ENCODE data around the gene TCF12.

The TCF12 gene

GRCh38 chr15:57217778-57218598, 299.5 kb downstream of the TCF12 start:
- DNase-seq (ENCODE audit: low read depth in 2 of 2), result no peak

- DNase-seq (ENCODE audit: low read depth in 2 of 2), result no peak
Measured at GRCh38 chr15:57218826-57219576, 300.6 kb downstream of the TCF12 start.

- DNase-seq (ENCODE audit: low read depth in 2 of 2), result no peak
Measured at GRCh38 chr15:57220205-57220604, 301.8 kb downstream of the TCF12 start.

- DNase-seq (ENCODE audit: low read depth in 2 of 2), result no peak
Measured at GRCh38 chr15:57221134-57221533, 302.7 kb downstream of the TCF12 start.

- DNase-seq (ENCODE audit: low read depth in 2 of 2), result no peak
Measured at GRCh38 chr15:57223345-57223744, 304.9 kb downstream of the TCF12 start.

- no peak for DNase-seq (ENCODE audit: low read depth in 2 of 2)
Measured at GRCh38 chr15:57223887-57224286, 305.4 kb downstream of the TCF12 start.

- no peak for DNase-seq (ENCODE audit: low read depth in 2 of 2)
Measured at GRCh38 chr15:57224664-57225063, 306.2 kb downstream of the TCF12 start.

- DNase-seq (ENCODE audit: low read depth in 2 of 2), result no peak
Measured at GRCh38 chr15:57227166-57227565, 308.7 kb downstream of the TCF12 start.

GRCh38 chr15:57227899-57228298, 309.5 kb downstream of the TCF12 start:
- no peak for DNase-seq (ENCODE audit: low read depth in 2 of 2)

- DNase-seq (ENCODE audit: low read depth in 2 of 2), result no peak
Measured at GRCh38 chr15:57228395-57228794, 310.0 kb downstream of the TCF12 start.

GRCh38 chr15:57229051-57229450, 310.6 kb downstream of the TCF12 start:
- no peak for DNase-seq (ENCODE audit: low read depth in 2 of 2)

- no peak for DNase-seq (ENCODE audit: low read depth in 2 of 2)
Measured at GRCh38 chr15:57231559-57231958, 313.1 kb downstream of the TCF12 start.

GRCh38 chr15:57234156-57234555, 315.7 kb downstream of the TCF12 start:
- DNase-seq (ENCODE audit: low read depth in 2 of 2), result no peak

GRCh38 chr15:57235186-57235585, 316.7 kb downstream of the TCF12 start:
- DNase-seq (ENCODE audit: low read depth in 2 of 2), result no peak

GRCh38 chr15:57235873-57236272, 317.4 kb downstream of the TCF12 start:
- DNase-seq (ENCODE audit: low read depth in 2 of 2), result no peak

GRCh38 chr15:57236561-57237300, 318.3 kb downstream of the TCF12 start:
- DNase-seq (ENCODE audit: low read depth in 2 of 2), result no peak

- DNase-seq (ENCODE audit: low read depth in 2 of 2), result no peak
Measured at GRCh38 chr15:57237301-57237642, 318.8 kb downstream of the TCF12 start.

GRCh38 chr15:57237676-57238075, 319.2 kb downstream of the TCF12 start:
- no peak for DNase-seq (ENCODE audit: low read depth in 2 of 2)

- DNase-seq (ENCODE audit: low read depth in 2 of 2), result no peak
Measured at GRCh38 chr15:57245130-57245529, 326.7 kb downstream of the TCF12 start.

GRCh38 chr15:57245714-57246113, 327.3 kb downstream of the TCF12 start:
- DNase-seq (ENCODE audit: low read depth in 2 of 2), result no peak

- DNase-seq (ENCODE audit: low read depth in 2 of 2), result no peak
Measured at GRCh38 chr15:57248074-57248473, 329.6 kb downstream of the TCF12 start.

GRCh38 chr15:57251308-57251707, 332.9 kb downstream of the TCF12 start:
- DNase-seq (ENCODE audit: low read depth in 2 of 2), result no peak

GRCh38 chr15:57251941-57252340, 333.5 kb downstream of the TCF12 start:
- DNase-seq (ENCODE audit: low read depth in 2 of 2), result no peak
